A673 (cell line): ENCODE results near the gene SIRT2. TPM values are rescaled to one million over a fixed set of nuclear protein-coding genes. Genes with fewer than 3 reads are reported as not detected.

ENCODE experiments used
- BruUV-seq: library from RNA; stranded (reverse); fragments of 400-500 nt; replicated peaks from 2 replicates; lab custom pipeline; 2021; lab: Mats Ljungman, UMichigan
- CTCF ChIA-PET: fragments of 300-600 bp; sonication (Branson Sonifier 250); formaldehyde crosslinking; loops from one replicate; lab custom pipeline; 2022; ENCODE audit warnings: antibody characterized with exemption; lab: Charles Lee
- POLR2A ChIA-PET: fragments of 300-600 bp; sonication (Branson Sonifier 250); formaldehyde crosslinking; loops from one replicate; lab custom pipeline; 2022; ENCODE audit warnings: antibody characterized with exemption; ENCODE audit not compliant: low non-redundant PET; lab: Charles Lee
- DNase-seq: peaks from one replicate; pipeline ENCODE4 v3.0.0-alpha.2; 2015; ENCODE audit warnings: low spot score
- H3K27ac ChIP-seq: fragments of 200-600 bp; sonication (generic); 2 replicates; pipeline ENCODE4 v1.5.1; 2016; ENCODE audit warnings: mixed run types, low read depth, mild to moderate bottlenecking, mixed read lengths, antibody characterized with exemption, low read length; ENCODE audit not compliant: poor library complexity, severe bottlenecking
- H3K27me3 ChIP-seq: fragments of 200-600 bp; sonication (generic); replicated peaks from 2 replicates; pipeline ENCODE4 v1.6.1; 2017; ENCODE audit warnings: mixed run types, low read depth, mild to moderate bottlenecking, mixed read lengths, antibody characterized with exemption, low read length; ENCODE audit not compliant: insufficient read depth, poor library complexity
- H3K36me3 ChIP-seq: fragments of 200-600 bp; sonication (generic); 2 replicates; pipeline ENCODE4 v1.6.1; 2016; ENCODE audit warnings: mixed run types, mild to moderate bottlenecking, mixed read lengths, antibody characterized with exemption, low read length; ENCODE audit not compliant: insufficient read depth, poor library complexity, severe bottlenecking
- H3K4me1 ChIP-seq: fragments of 200-600 bp; sonication (generic); 2 replicates; pipeline ENCODE4 v1.6.1; 2017; ENCODE audit warnings: mixed run types, mild to moderate bottlenecking, mixed read lengths, antibody characterized with exemption, low read length; ENCODE audit not compliant: insufficient read depth, poor library complexity, severe bottlenecking
- H3K4me3 ChIP-seq: fragments of 200-600 bp; sonication (generic); 2 replicates; pipeline ENCODE4 v1.5.1; 2016; ENCODE audit warnings: low read depth, mixed run types, mild to moderate bottlenecking, mixed read lengths, low read length; ENCODE audit not compliant: poor library complexity, severe bottlenecking
- H3K9me3 ChIP-seq: fragments of 200-600 bp; sonication (generic); 2 replicates; pipeline ENCODE4 v1.6.1; 2016; ENCODE audit warnings: mixed run types, low read depth, mild to moderate bottlenecking, mixed read lengths, antibody characterized with exemption, low read length; ENCODE audit not compliant: poor library complexity, severe bottlenecking
- CTCF ChIP-seq: fragments of 300-800, 200-600 bp; sonication (generic); conservative IDR thresholded peaks from 2 replicates; pipeline ENCODE4 v1.5.1; 2017; ENCODE audit warnings: low read depth, mild to moderate bottlenecking, antibody characterized with exemption, low read length, moderate library complexity, mixed read lengths
- EZH2 ChIP-seq: fragments of 200-600 bp; sonication (generic); IDR thresholded peaks from 2 replicates; pipeline ENCODE4 v1.6.1; 2017; ENCODE audit warnings: borderline replicate concordance, low read depth, mild to moderate bottlenecking, mixed read lengths, antibody characterized with exemption, low read length; ENCODE audit not compliant: poor library complexity, severe bottlenecking
- intact Hi-C: fragments of 100-400 bp; cut with micrococcal nuclease; formaldehyde crosslinking; loops from one replicate; pipeline ENCODE4 v1.10.0; 2022; ENCODE audit not compliant: unreplicated experiment
- total RNA-seq: library from RNA; stranded (reverse); gene quantifications from 2 replicates; pipeline ENCODE4 v1.2.3, GENCODE V29; 2021

Gene SIRT2
- total RNA-seq, 1 experiment from 2014 or later, result 32.2 TPM

- Histone ChIP-seq H3K9me3 (no peaks in the 10 kb centered on the region), H3K4me1 (peaks cover 2% of the 10 kb centered on the region), H3K4me3 (no peak overlapping the region), H3K36me3 (peaks cover 11% of the 10 kb centered on the region), H3K27ac (no peak overlapping the region), H3K27me3 (no peaks in the 10 kb centered on the region)
- intact Hi-C loops, result no loop called here
- ChIA-PET POLR2A (no interaction called here), CTCF (no interaction called here)
- DNase-seq, result no peak
- no peak for TF ChIP-seq CTCF
- no peak for TF ChIP-seq EZH2
- BruUV-seq, result no TSS peak
These were observed 6.2 kb upstream of the SIRT2 start for GRCh38 chr19:38905620-38906019.

GRCh38 chr19:38904581-38905539 is 5.4 kb upstream of the SIRT2 start:
- H3K36me3 ChIP-seq, result peaks cover 11% of the 10 kb centered on the region
- ChIA-PET POLR2A (no interaction called here), CTCF (no interaction called here)
- H3K4me3 ChIP-seq, result no peak overlapping the region
- TF ChIP-seq CTCF (no peak), EZH2 (no peak)
- intact Hi-C loops, result no loop called here
- H3K4me1 ChIP-seq, result peaks cover 4% of the 10 kb centered on the region
- no peak for DNase-seq
- no peak overlapping the region for H3K27ac ChIP-seq
- no peaks in the 10 kb centered on the region for H3K27me3 ChIP-seq
- BruUV-seq, result no TSS peak
- H3K9me3 ChIP-seq, result no peaks in the 10 kb centered on the region

- Histone ChIP-seq H3K9me3 (no peaks in the 10 kb centered on the region), H3K27me3 (no peaks in the 10 kb centered on the region), H3K4me1 (peaks cover 4% of the 10 kb centered on the region), H3K36me3 (peaks cover 11% of the 10 kb centered on the region), H3K4me3 (no peak overlapping the region), H3K27ac (no peak overlapping the region)
- CTCF ChIA-PET, result interaction anchor here (0.7 kb wide), 1 partner anchor 999 kb away, joined by 5 read pairs; no protein-coding TSS in a partner anchor
- POLR2A ChIA-PET, result no interaction called here
- no TSS peak for BruUV-seq
- DNase-seq, result no peak
- intact Hi-C loops, result no loop called here
- TF ChIP-seq EZH2 (no peak), CTCF (no peak)
These were observed 2.3 kb upstream of the SIRT2 start for GRCh38 chr19:38901683-38902082.
